Stimulated activated CD4-positive, alpha-beta T cell treated with anti-CD3 and anti-CD28 coated beads, Interleukin-4, amount 100 ng/mL, for 4 hours (primary cell): ENCODE measurements around the gene NDUFA12.
A peak's percentile ranks its signal among the peaks of the same experiment; 100 is the strongest.
"Not testable (repeated sequence)": the region's sequence is repeated elsewhere in the genome, so short reads cannot be mapped to it uniquely, and the experiment has no call there.

Source experiments
- DNase-seq, 2 experiments: peaks; one replicate each; pipeline ENCODE4 v3.0.0-alpha.2; 2020

NDUFA12 gene

DNA sequence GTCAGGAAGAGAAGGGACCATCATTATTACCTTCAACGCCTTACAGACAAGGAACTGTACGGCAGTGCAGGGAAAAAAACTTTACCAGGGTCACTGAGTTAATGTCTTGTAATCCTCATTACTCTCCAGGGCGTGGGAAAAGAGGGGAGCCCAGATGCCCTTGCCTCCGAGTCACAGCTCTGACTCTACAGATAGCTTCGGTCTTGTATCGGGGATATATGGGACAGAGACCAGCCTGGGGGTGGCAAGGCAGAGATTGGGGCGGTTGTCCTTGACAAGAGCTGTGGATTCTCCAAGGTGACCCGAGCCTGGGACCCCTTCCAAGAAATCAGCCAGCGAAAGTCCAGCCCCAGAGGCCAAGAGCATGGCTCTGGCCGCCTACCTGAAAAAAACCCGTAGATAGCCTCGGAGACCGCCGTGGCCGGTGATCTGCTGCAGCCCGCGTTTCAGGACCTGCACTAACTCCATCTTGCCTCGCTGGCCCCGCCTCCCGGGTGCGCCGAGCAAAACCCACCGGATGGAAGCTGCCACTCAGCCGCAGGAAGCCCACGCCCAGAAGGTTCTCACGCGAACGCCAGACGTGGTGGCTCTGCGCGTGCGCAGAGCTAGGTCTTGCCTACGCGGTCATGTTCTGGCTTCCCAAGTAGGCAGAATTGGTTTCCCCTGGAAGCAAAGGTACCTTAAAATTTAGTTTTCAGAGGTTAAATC is at the start of gene NDUFA12:
Gene NDUFA12, minus strand, starts transcription at position 485 of the 708 bp plus-strand sequence. Its CDS starts 17 bp downstream, at position 468.
- peak; percentile 91 to 94 for DNase-seq

DNA sequence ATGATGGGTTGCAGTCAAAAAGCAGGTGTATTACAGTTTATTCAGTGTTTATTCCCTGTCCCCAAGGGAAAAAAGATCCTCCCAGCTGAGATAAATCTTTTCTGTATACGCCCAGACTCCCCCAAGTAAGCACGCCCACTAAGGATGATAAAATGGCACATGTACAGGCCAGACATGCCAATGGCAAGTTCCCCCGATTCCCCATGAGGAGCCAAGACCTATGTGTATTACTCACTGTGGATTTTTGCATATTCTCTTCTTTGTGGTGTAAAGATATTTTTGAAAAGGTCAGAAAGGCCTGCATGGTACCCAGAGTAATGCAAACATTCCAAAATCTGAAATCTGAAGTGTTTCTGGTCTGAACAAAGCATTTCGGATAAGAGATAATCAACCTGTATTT is 47.7 kb upstream of the NDUFA12 start:
- no peak for DNase-seq

DNA sequence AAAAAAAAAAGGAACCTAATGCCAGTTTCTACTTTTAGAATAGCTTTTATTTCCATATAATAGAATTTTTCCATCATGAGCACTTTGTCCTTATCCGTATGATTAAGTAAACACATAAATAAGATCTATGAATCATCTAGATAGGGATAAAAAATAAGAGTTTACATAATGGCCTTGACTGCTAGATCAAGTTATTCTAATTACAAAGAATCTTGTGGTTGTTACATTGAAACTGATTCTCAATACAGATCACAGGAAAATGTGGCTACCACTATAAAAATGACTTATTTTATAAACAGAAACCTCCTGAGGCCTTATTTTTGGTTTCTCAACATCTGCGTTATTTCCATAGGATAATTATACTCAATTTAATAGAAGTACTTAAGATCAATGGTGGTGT is 34.4 kb upstream of the NDUFA12 start:
- DNase-seq = no peak

DNA sequence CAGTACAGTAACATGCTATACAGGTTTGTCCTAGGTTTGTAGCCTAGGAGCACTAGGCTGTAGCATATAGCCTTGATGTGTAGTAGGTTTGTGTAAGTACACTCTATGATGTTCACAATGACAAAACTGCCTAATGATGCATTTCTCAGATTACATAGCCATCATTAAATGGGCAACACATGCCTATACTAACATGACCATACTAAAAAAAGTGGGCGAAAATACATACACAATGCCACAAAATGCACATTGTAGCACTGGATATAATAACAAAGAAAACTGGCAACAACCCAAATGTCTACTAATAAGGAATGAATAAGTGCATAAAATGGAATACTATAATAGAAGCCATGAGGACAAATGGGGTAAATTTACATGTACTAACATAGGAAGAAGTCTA is 31.3 kb upstream of the NDUFA12 start:
- no peak for DNase-seq

DNA sequence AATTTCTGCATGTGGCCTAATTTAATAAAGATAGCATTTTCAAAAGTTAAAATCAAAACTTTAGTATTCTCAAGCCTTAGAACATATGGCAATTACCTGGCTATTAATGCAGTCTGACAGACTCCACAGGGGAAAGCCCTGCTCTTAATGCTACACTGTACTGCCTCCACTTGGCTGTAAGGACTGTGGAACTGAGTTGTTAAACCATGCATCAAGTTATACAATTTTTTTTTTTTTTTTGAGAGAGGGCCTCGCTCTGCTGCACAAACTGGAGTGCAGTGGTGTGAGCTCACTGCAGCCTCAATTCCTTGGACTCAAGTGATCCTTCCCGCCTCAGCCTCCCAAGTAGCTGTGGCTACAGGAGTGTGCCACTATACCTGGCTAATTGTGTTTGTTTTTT is 19.0 kb upstream of the NDUFA12 start:
- DNase-seq = no peak

DNA sequence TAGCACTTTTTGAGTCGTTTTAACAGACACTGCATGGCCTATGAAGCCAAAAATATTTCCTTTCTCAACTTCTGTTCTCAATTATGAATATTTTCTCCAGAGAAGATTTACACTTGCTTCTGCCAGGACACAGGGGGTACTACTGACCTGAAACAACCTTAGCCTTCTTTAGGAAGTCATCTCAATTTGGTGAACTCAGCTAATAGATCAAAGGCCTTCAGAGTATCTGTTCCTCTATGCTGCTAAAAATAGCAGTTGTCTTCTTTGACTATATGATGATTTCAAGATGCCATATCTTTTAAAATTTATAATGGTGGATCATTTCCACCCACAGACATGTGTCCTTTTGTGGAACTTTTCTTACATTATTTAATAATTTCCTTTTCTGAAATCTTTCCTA is 14.0 kb upstream of the NDUFA12 start:
- no peak for DNase-seq

DNA sequence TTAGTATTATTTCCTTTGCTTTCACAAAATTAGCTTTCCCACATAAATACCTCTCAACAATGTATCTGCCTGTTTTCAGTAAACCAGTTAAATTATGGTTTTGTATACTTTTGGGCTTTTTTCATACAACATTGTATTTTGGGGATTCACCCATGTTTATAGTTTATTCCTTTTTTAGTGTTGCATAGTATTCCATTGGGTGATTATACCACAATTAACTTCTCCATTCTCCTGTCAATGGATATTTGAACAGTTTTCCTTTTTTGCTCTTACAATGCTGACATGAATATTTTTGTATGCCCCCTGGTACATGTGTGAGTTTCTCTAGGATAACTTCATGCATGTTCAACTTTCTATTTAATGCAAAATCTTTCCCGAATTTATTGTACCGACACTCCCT is 12.6 kb upstream of the NDUFA12 start:
- DNase-seq = no peak

DNA sequence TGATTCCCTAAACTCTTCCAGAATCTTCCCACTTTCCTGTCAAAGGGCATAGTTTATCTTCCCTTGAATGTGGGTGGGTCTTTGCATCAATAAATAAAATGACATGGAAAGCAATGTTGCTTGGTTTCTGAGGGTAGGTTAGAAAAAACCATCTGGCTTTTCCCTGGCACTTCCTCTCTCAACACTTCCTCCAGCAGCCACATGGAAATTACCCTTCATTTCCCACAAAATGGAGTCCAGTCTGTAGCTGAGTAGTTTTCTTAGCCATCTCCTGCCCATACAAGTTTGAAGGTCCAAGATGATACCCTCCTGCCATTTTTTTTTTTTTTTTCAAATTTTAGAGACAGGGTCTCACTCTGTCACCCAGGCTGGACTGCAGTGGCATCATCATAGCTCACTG is 11.1 kb upstream of the NDUFA12 start:
- no peak for DNase-seq

DNA sequence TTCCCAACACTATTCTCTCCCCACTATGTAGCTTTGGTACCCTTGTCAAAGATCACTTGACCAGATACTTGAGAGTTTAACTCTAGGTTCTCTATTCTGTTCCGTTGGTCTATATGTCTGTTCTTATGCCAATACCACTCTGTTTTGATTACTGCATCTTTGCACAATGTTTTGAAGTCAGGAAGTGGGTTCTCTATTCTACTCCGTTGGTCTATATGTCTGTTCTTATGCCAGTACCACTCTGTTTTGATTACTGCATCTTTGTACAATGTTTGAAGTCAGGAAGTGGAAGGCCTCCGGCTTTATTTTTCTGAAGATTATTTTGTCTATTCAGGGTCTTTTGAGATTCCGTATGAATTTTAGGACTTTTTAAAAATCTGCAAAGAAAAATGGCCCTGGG is 2.7 kb upstream of the NDUFA12 start:
- DNase-seq = no peak

DNA sequence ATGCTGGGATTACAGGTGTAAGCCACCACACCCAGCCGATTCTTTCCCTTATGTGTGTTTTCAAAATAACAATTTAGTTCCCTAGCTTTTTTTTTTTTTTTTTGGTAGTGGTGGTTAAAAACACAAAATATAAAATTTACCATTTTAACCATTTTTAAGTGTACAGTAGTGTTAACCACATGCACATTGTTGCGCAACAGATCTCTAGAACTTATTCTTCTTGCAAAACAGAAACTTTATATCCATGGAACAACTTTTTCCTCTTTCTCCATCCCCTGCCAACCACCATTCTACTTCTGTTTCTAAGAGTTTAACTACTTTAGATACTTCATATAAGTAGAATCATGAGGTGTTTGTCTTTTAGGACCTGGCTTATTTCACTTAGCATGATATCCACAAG is 1.1 kb upstream of the NDUFA12 start:
- no peak for DNase-seq

DNA sequence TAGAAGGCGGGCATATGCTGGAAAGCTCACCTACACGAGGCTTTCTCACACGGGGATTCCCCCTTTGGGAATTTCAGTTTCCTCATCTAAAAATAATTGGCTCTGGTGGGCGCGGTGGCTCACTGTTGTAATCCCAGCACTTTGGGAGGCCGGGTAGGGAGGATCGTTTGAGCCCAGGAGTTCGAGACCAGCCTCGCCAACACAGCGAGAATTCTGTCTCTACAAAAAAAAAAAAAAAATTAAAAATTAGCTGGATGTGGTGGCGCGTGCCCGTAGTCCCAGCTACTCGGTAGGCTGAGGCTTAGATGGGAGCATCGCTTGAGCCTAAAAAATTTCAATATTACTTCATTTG is 400 bp upstream of the NDUFA12 start:
- no peak for DNase-seq

DNA sequence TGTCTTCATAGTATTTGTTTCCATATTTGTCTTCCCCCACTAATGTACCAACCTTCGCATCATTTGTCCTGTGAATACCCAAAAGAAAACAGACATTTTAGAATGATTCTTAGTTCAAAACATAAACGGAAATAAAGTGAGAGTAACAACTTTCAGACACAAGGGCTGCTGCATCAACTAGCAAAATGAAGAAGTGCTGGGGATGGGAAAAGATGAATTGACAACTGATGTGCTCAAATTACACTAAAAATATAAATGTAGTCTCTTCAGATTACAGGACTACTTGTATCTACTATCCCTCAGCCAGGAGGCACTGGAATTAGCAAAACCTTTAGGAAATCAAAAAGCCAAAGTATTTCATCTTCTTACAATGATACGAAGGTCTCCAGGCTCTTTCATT is 743 bp downstream of the NDUFA12 start:
- DNase-seq = no peak

DNA sequence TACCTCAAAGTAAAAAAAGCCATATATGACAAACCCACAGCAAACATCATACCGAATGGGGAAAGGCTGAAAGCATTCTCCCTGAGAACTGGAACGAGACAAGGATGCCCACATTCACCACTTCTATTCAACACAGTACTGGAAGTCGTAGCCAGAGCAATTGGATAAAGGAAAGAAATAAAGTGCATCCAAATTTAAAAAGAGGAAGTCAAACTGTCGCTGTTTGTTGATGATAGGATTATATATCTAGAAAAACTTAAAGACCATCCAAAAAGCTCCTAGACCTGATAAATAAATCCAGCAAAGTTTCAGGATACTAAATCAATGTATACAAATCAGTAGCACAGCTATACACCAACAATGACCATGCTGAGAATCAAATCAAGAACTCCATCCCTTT is 5.2 kb downstream of the NDUFA12 start:
- no peak for DNase-seq

DNA sequence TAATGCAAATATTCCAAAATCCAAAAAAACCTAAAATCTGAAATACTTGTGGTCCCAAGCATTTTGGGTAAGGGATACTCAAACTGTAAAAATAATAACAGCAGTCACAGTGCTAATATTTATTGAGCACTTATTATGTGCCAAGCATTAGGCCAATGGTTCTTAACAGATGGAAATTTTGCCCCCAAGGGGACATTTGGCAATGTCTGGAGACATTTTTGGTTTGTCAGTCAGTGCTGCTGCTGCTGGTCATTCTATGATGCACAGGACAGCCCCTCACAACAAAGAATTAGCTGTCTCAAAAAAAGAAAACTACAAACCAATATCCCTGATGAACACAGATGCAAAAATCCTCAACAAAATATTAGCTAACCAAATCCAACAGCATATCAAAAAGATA is 5.8 kb downstream of the NDUFA12 start:
- DNase-seq = no peak

DNA sequence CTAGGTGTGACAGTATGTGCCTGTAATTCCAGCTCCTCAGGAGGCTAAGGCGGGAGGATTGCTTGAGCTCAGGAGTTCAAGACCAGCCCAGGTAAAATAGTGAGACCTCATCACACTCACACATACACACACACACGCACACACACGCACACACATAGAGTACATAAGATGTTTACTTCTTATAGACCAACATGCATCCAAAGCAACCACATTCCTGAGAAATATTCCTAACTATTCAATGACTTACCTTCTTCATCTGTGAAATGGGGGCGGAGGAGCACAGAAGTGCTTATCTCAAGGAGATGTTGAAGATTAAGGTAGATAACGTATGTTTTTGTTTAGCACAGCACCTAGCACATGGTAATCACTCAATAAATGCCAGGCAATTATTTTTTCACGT is 6.4 kb downstream of the NDUFA12 start:
- no peak for DNase-seq

DNA sequence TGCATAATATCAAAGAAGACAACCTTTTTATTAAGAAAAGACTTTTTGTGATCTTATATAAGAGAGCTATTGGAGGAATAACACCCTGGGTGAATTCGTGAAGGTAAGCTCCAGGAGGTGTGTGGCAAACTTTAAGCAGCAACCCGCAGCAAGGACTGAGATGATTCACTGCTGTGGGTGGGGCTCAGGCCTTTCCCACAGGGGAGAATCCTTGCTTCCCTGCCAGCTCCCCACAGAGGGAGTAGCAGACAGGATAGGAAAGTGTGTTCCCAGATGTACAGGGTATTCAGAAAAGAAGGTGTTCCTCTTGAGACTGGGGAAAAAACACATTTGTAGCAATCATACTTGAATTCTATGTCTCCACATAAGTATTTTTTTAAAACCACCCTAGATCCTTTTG is 9.2 kb downstream of the NDUFA12 start:
- no peak for DNase-seq

DNA sequence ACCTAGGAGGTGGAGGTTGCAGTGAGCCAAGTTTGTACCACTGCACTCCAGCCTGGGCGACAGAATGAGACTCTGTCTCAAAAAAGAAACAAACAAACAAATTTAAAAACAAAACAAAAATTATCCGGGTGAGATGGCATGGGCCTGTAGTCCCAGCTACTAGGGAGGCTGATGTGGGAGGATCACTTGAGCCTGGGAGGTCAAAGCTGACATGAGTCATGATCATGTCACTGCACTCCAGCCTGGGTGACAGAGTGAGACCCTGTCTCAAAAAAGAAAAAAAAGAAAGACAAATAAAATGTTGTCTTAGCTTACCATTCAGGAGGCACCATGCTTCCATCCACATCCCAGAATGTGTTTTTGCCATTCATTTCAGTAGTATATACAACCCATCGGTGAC is 9.6 kb downstream of the NDUFA12 start:
- not testable (repeated sequence) for DNase-seq

DNA sequence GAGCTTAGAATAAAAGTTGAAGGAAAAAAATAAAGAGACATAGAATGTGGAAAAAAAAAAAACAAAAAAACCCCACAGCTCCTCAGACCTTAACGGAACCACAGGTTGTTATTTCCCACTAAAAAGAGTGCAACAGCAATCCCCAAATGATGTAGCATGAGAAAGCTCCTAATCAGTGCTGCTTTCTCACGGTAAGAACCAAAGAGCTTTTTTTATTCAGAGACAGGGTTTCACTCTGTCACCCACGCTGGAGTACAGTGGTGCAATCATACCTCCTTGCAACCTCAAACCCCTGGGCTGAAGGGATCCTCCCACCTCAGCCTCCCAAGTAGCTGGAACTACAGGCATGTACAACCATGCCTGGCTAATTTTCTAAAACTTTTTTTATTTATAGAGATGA is 13.3 kb downstream of the NDUFA12 start:
- no peak for DNase-seq

DNA sequence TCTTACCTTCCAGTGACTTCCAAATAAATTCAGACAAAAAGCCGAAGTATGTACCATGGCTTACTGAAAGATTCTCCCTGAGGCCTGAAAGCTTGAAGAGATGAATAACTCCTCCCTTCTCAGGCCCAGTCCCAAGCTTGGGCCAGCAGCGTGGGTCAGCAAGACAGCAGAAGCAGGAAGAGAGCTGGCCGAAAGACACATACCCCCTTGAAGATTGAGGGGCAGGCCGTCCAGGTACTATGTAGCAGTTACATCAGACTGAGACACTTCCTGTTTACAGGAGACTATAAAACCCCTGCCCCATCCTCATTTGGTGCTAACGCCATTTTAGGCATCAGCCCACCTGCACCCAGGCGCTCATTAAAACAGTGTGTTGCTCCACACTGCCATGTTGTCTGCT is 15.0 kb downstream of the NDUFA12 start:
- no peak for DNase-seq

DNA sequence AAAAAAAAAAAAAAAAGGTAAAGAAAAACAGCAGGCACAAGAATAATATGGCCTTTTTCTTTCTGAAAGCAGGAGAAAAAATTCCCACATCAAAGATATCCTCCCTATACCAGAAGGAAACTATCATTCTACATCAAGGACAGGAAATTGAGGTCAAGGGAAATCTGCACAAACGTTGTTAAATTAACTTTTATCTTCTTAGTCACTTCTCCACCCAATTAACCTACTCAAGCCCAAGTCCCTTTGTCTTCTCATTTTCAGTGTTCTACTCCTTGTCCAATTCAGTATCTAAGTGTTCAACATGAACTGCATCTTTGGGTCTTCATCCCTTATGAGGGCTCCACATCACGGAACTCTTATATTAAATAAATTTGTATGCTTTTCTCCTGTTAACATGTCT is 15.7 kb downstream of the NDUFA12 start:
- DNase-seq = no peak

DNA sequence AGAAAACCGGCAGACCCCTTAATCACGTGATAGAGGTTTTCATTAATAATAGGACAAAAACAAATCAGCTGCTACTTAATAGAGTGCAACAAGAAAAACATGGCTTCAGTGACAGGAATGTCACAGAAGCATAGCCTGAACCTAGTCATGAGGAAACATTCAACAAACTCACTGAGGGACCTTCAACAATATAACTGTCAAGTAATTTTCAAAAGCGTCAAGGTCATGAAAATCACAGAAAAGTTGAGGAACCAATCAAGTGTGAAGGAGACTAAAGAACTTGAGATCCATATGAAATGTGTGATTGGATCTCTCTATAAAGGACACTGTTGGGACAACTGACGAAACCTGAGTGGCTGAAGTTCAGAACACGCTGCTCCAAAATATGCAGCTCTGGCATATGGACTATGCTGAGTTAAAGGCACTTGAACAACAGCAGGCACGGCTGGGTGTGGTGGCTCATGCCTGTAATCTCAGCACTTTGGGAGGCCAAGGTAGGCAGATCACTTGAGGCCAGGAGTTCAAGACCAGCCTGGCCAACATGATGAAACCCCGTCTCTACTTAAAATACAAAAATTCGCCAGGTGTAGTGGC is 16.3 kb downstream of the NDUFA12 start:
- DNase-seq = no peak

DNA sequence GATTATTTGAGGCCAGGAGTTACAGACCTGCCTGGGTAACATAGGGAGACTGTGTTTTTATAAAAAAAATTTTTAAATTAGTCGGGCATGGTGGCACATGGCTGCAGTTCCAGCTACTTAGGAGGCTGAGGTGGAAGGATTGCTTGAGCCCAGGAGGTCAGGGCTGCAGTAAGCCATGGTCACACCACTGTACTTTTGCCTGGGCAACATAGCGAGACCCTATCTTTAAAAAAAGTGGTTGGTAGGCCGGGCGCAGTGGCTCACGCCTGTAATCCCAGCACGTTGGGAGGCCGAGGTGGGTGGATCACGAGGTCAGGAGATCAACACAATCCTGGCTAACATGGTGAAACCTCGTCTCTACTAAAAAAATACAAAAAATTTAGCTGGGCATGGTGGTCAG is 18.4 kb downstream of the NDUFA12 start:
- not testable (repeated sequence) for DNase-seq

DNA sequence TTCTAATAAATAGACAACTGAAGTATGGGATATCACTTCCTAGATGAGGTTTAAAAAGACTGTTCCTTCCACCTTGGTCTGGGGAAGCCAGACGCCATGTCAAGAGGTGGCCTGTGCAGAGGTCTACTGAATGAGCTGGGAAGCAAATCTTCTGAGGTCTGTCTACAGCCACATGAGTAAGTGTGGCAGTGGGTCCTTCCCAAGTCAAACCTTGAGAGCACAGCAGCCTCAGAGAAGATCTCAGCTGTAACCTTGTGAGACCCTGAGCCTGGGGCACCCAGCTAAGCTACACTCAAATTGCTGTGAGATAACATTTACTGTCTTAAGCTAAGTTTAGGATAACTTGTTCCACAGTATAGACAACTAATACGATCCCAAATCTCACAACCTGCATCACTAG is 20.2 kb downstream of the NDUFA12 start:
- DNase-seq = no peak

DNA sequence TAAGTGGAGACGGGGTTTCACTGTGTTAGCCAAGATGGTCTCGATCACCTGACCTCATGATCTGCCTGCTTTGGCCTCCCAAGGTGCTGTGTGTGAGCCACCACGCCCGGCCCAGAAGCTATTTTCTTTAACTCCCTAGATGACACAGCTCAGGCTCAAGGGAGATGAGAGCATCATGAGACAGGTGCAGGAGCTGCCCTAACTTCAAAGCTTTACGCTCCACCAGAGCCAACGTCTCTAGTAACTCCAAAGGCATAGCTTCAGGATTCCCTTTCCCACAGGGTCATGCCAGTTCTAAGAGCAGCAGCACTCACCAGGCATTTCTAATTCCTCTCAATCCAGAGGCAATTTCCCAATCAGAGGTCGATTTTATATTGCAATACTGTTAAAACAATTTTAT is 21.0 kb downstream of the NDUFA12 start:
- DNase-seq = no peak

DNA sequence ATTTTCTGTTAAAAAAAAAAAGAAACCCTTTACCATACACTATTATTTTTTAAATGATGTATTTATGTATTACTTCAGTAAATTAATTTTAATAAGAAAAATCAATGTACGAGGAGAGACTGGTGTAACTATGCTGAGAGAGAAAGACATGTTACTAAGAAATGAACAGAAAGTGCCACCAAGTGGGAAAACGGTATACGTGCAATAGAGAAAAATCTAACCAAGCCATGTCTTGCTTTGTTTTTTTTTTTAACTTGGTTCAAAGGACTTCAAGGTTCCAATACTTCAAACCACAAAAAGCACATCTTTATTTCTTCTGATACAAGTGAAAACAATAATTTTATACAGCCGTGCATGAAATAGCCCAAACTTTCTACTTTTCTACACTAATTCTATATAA is 22.9 kb downstream of the NDUFA12 start:
- no peak for DNase-seq
